ENCODE data around the gene HOXD4. TPM values are rescaled to one million over a fixed set of nuclear protein-coding genes. Genes with fewer than 3 reads are reported as not detected.

The HOXD4 gene
- polyA plus RNA-seq, 1 of the 3 experiments (the other 2 are of a cell fraction) = 1.0 TPM

DNA sequence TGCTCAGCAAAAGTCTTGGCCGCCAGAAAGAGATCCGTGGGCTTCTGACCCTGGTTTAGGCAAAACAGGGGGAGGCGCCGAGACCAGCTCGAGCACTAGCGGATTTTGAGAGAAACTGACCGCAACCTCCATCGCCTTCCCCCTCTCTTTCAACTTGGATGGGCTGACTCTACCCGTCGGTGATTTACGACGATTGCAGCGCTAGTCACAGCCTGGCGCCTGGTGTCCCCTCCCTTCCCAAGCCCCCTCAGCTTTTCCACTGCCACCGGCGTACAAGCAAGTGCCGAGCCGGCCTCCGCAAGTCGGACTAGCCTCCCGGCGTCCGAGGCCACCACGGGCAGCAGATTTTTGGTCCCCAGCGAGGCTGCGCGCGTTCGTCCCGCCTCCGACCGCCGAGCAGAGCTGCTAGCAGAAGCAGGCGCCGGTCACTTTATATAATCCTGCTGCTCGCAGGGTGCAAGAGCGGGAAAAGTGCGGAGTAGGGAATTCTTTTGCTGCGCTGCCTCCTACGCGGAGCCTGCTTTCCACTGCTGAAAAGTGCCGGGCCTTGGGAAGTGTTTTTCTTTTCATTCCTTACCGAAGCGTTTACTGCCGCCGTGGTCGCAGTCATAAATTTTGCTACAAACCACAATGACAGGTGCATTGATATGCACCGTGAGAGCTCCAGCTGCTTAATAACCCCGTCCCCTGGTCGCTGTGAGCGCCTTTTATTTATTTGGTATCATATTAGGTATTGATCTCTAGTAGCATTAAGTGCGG, 13.4 kb downstream of the HOXD4 start:
- no peak overlapping the region for H3K9ac ChIP-seq
- TF ChIP-seq, protein P1, sequence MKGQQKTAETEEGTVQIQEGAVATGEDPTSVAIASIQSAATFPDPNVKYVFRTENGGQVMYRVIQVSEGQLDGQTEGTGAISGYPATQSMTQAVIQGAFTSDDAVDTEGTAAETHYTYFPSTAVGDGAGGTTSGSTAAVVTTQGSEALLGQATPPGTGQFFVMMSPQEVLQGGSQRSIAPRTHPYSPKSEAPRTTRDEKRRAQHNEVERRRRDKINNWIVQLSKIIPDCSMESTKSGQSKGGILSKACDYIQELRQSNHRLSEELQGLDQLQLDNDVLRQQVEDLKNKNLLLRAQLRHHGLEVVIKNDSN (IDR thresholded peaks at IDR 0.05; ENCODE audit: borderline replicate concordance, low read depth) = no peak
- TF ChIP-seq, protein P2, sequence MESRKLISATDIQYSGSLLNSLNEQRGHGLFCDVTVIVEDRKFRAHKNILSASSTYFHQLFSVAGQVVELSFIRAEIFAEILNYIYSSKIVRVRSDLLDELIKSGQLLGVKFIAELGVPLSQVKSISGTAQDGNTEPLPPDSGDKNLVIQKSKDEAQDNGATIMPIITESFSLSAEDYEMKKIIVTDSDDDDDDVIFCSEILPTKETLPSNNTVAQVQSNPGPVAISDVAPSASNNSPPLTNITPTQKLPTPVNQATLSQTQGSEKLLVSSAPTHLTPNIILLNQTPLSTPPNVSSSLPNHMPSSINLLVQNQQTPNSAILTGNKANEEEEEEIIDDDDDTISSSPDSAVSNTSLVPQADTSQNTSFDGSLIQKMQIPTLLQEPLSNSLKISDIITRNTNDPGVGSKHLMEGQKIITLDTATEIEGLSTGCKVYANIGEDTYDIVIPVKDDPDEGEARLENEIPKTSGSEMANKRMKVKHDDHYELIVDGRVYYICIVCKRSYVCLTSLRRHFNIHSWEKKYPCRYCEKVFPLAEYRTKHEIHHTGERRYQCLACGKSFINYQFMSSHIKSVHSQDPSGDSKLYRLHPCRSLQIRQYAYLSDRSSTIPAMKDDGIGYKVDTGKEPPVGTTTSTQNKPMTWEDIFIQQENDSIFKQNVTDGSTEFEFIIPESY (IDR thresholded peaks at IDR 0.05; ENCODE audit: borderline replicate concordance, low read depth) = no peak
- TF ChIP-seq NRF1 (IDR thresholded peaks at IDR 0.05; ENCODE audit: low read depth, low read length) (no peak), EZH2phosphoT487 (IDR thresholded peaks at IDR 0.05; ENCODE audit: borderline replicate concordance, low read depth) (no peak), TAF1 (IDR thresholded peaks at IDR 0.05; ENCODE audit: borderline replicate concordance, low read depth, low read length) (no peak), ELF1 (IDR thresholded peaks at IDR 0.05) (no peak), CHD2 (IDR thresholded peaks at IDR 0.05; ENCODE audit: low read length, partially characterized antibody) (no peak), FOXM1 (IDR thresholded peaks at IDR 0.05; ENCODE audit: low read depth) (no peak), GATA2 (CRISPR knock-in tag; IDR thresholded peaks at IDR 0.05) (no peak)
- TF ChIP-seq, protein P3, sequence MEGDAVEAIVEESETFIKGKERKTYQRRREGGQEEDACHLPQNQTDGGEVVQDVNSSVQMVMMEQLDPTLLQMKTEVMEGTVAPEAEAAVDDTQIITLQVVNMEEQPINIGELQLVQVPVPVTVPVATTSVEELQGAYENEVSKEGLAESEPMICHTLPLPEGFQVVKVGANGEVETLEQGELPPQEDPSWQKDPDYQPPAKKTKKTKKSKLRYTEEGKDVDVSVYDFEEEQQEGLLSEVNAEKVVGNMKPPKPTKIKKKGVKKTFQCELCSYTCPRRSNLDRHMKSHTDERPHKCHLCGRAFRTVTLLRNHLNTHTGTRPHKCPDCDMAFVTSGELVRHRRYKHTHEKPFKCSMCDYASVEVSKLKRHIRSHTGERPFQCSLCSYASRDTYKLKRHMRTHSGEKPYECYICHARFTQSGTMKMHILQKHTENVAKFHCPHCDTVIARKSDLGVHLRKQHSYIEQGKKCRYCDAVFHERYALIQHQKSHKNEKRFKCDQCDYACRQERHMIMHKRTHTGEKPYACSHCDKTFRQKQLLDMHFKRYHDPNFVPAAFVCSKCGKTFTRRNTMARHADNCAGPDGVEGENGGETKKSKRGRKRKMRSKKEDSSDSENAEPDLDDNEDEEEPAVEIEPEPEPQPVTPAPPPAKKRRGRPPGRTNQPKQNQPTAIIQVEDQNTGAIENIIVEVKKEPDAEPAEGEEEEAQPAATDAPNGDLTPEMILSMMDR (IDR thresholded peaks at IDR 0.05) = no peak
- peaks cover 0 to 3% of the 10 kb centered on the region in 2 experiments for H3K36me3 ChIP-seq (replicated peaks in 1 of 2; ENCODE audit: control insufficient read depth in 1 of 2, insufficient read depth in 2 of 2, low read length in 1 of 2)
- no peak overlapping the region for H2AFZ ChIP-seq (ENCODE audit: low read depth)
- H3K27ac ChIP-seq (ENCODE audit: low read depth in 2 of 2, low read length in 1 of 2) = no peak overlapping the region
- ChIA-PET CTCF (interaction anchor here (1.2 to 1.7 kb wide), 2 partner anchors 49 to 389 kb away, joined by 3 to 4 read pairs; no protein-coding TSS in a partner anchor), POLR2A (no interaction called here)
- H4K20me1 ChIP-seq (ENCODE audit: insufficient read depth) = no peaks in the 10 kb centered on the region
- whole genome bisulfite sequencing (ENCODE audit: low lambda C conversion rate) = 89% methylated on average over 36 of the region's 52 CpGs
- no peaks in the 10 kb centered on the region for H3K9me2 ChIP-seq
- H3K79me2 ChIP-seq (ENCODE audit: insufficient read depth) = no peaks in the 10 kb centered on the region
- no peak for DNase-seq
- no peak overlapping the region for H3K4me3 ChIP-seq (ENCODE audit: low read depth in 2 of 2, low read length in 1 of 2)
- peaks cover 0 to 6% of the 10 kb centered on the region in 2 experiments; a peak in 1 of 4 replicates for H3K4me1 ChIP-seq (ENCODE audit: control insufficient read depth in 1 of 2, insufficient read depth in 2 of 2, low read depth in 1 of 2, low read length in 1 of 2)
- H3K9me3 ChIP-seq = no peaks in the 10 kb centered on the region
- H3F3A ChIP-seq (replicated peaks; ENCODE audit: insufficient read depth) = no peaks in the 10 kb centered on the region
- H3K27me3 ChIP-seq (ENCODE audit: insufficient read depth) = no peaks in the 10 kb centered on the region
- no peak overlapping the region for H3K4me2 ChIP-seq

All from SK-N-SH (cell line).